Endothelial cell of umbilical vein (primary cell): Measurements from ENCODE around the gene REG3G. TPM values are rescaled to one million over a fixed set of nuclear protein-coding genes. Genes with fewer than 3 reads are reported as not detected.

ENCODE experiments used
- BruUV-seq: library from RNA; stranded (reverse); fragments of 400-500 nt; replicated peaks from 2 replicates; lab custom pipeline; 2021; lab: Mats Ljungman, UMichigan
- CTCF ChIA-PET: fragments of 300-600, 350-600 bp; sonication (Branson Sonifier 250); formaldehyde crosslinking; loops from one replicate; lab custom pipeline; 2021; ENCODE audit warnings: antibody characterized with exemption, inconsistent platforms; lab: Charles Lee
- POLR2A ChIA-PET: fragments of 300-600, 350-600 bp; sonication (Branson Sonifier 250); formaldehyde crosslinking; loops from one replicate; lab custom pipeline; 2021; ENCODE audit warnings: antibody characterized with exemption, inconsistent platforms; lab: Charles Lee
- DNase-seq: peaks from one replicate; pipeline ENCODE4 v3.0.0-alpha.2; 2011; ENCODE audit warnings: low read depth, low spot score
- FAIRE-seq: peaks from 2 replicates; lab custom pipeline; 2011; peaks lifted over from hg19 to GRCh38; lab: Jason Lieb, UNC
- H2AFZ ChIP-seq: 2 replicates; pipeline ENCODE4 v1.6.0; 2012; ENCODE audit warnings: low read depth, low read length, control low read depth, inconsistent platforms
- H3K27ac ChIP-seq: 2 replicates; pipeline ENCODE4 v1.5.1; 2011; ENCODE audit warnings: low read depth, mild to moderate bottlenecking, control low read depth, low read length, moderate library complexity; ENCODE audit not compliant: insufficient read depth
- H3K27me3 ChIP-seq, 2 experiments: 2 replicates each; pipeline versions ENCODE4 v1.6.0 to v1.6.1; 2011; ENCODE audit warnings: low read length in 2 of 2, mixed read lengths in 1 of 2; ENCODE audit not compliant: control insufficient read depth in 2 of 2, insufficient read depth in 2 of 2
- H3K36me3 ChIP-seq, 2 experiments: 2 replicates in 1 of 2; 3 replicates in 1 of 2; pipeline ENCODE4 v1.5.1; 2011; ENCODE audit warnings: low read length in 2 of 2, mild to moderate bottlenecking in 1 of 2, moderate library complexity in 1 of 2; ENCODE audit not compliant: control insufficient read depth in 2 of 2, insufficient read depth in 2 of 2; ENCODE audit errors: extremely low read depth in 1 of 2
- H3K4me1 ChIP-seq: 3 replicates; pipeline ENCODE4 v1.5.1; 2011; ENCODE audit warnings: mild to moderate bottlenecking, low read length; ENCODE audit not compliant: control insufficient read depth, insufficient read depth; ENCODE audit errors: extremely low read depth
- H3K4me2 ChIP-seq: 2 replicates; pipeline ENCODE4 v1.6.1; 2011; ENCODE audit warnings: low read length, control low read depth, mixed read lengths; ENCODE audit not compliant: insufficient read depth
- H3K4me3 ChIP-seq, 3 experiments: fragments of 200-600 bp in 1 of 3; sonication (generic), shearing (Covaris generic) in 1 of 3; replicated peaks in 1 of 3; 2 replicates each; pipeline ENCODE4 v1.5.1; 2011 to 2016; ENCODE audit warnings: control low read depth in 3 of 3, low read length in 3 of 3, mild to moderate bottlenecking in 2 of 3, inconsistent platforms in 1 of 3, low read depth in 1 of 3, moderate library complexity in 1 of 3; ENCODE audit not compliant: insufficient read depth in 1 of 3
- H3K79me2 ChIP-seq: 2 replicates; pipeline ENCODE4 v1.6.0; 2012; ENCODE audit warnings: low read length, inconsistent platforms; ENCODE audit not compliant: control insufficient read depth, insufficient read depth
- H3K9ac ChIP-seq: replicated peaks from 2 replicates; pipeline ENCODE3; 2011; ENCODE audit warnings: low read length, control low read depth; ENCODE audit not compliant: insufficient read depth; ENCODE audit errors: extremely low read depth
- H3K9me1 ChIP-seq: replicated peaks from 3 replicates; pipeline ENCODE4 v1.6.0; 2011; ENCODE audit warnings: mild to moderate bottlenecking, low read length; ENCODE audit not compliant: control insufficient read depth, insufficient read depth; ENCODE audit errors: extremely low read depth
- H3K9me3 ChIP-seq: replicated peaks from 2 replicates; pipeline ENCODE4 v1.5.1; 2012; ENCODE audit warnings: low read length, inconsistent platforms; ENCODE audit not compliant: control insufficient read depth, insufficient read depth
- H4K20me1 ChIP-seq: replicated peaks from 2 replicates; pipeline ENCODE3; 2011; ENCODE audit warnings: mild to moderate bottlenecking, low read length; ENCODE audit not compliant: control insufficient read depth, insufficient read depth; ENCODE audit errors: extremely low read depth
- CTCF ChIP-seq, 2 donors: IDR thresholded peaks; 1 replicate in 1 of 2; 2 replicates in 1 of 2; pipeline ENCODE4 v1.5.1; 2011; ENCODE audit warnings: low read length in 2 of 2, mild to moderate bottlenecking in 2 of 2, moderate library complexity in 2 of 2, control low read depth in 1 of 2, inconsistent platforms in 1 of 2, low read depth in 1 of 2; ENCODE audit not compliant: insufficient read depth in 1 of 2; ENCODE audit errors: extremely low read depth in 1 of 2
- EZH2 ChIP-seq: IDR thresholded peaks from 2 replicates; pipeline ENCODE4 v1.6.1; 2012; ENCODE audit warnings: borderline replicate concordance, low read depth, mild to moderate bottlenecking, moderate library complexity, low read length, inconsistent platforms; ENCODE audit not compliant: severe bottlenecking
- FOS ChIP-seq: IDR thresholded peaks from 2 replicates; pipeline ENCODE4 v1.6.1; 2011; ENCODE audit warnings: mild to moderate bottlenecking, low read length, moderate library complexity, borderline replicate concordance; ENCODE audit not compliant: insufficient read depth
- GATA2 ChIP-seq: IDR thresholded peaks from 2 replicates; pipeline ENCODE4 v1.7.0; 2011; ENCODE audit warnings: low read depth, mild to moderate bottlenecking, moderate library complexity, mixed read lengths, low read length; ENCODE audit not compliant: insufficient read length, insufficient read depth
- JUN ChIP-seq: IDR thresholded peaks from 2 replicates; pipeline ENCODE4 v1.6.1; 2011; ENCODE audit warnings: borderline replicate concordance, low read depth; ENCODE audit not compliant: insufficient read length, insufficient read depth
- MAX ChIP-seq: IDR thresholded peaks from 2 replicates; pipeline ENCODE4 v1.6.1; 2011; ENCODE audit not compliant: insufficient read depth, insufficient read length
- MYC ChIP-seq: IDR thresholded peaks from one replicate; pipeline ENCODE4 v1.6.1; 2011; ENCODE audit warnings: mild to moderate bottlenecking, low read depth, low read length
- POLR2A ChIP-seq: IDR thresholded peaks from 2 replicates; pipeline ENCODE4 v1.6.1; 2012; ENCODE audit warnings: low read depth, mild to moderate bottlenecking, control low read depth, low read length
- POLR2AphosphoS5 ChIP-seq: IDR thresholded peaks from 2 replicates; pipeline ENCODE4 v1.6.1; 2012; ENCODE audit warnings: low read depth, mild to moderate bottlenecking, control low read depth, low read length, moderate library complexity; ENCODE audit not compliant: insufficient read depth
- dilution Hi-C: fragments of 300-500 bp; cut with MboI; formaldehyde crosslinking; loops from one replicate; pipeline ENCODE4 v1.15.0; 2019; ENCODE audit warnings: low sequenced_read_pairs; ENCODE audit not compliant: extremely low pct_ligation_motif_present
- intact Hi-C: fragments of 100-400 bp; cut with micrococcal nuclease; formaldehyde crosslinking; loops from one replicate; pipeline ENCODE4 v1.10.0; 2022
- polyA plus RNA-seq, 4 experiments: library from polyadenylated mRNA; depleted of rRNA in 3 of 4; stranded (reverse) in 3 of 4; unstranded in 1 of 4; fragments of >200 nt; gene quantifications; 2 replicates each; pipeline versions ENCODE4 v1.2.1 to v1.2.3, GENCODE V29; 2011 to 2012; ENCODE audit warnings: missing spikeins in 1 of 4
- total RNA-seq: library from RNA; stranded (reverse); gene quantifications from 2 replicates; pipeline ENCODE4 v1.2.3, GENCODE V29; 2021

REG3G gene
- total and polyA plus RNA-seq, 2 donors (not counting 3 experiments of a cell fraction or from before 2014, with no cell fraction given), result not detected

GRCh38 chr2:78980871-78981270, 44.6 kb upstream of the REG3G start:
- dilution Hi-C loops, result no loop called here

More at GRCh38 chr2:78980871-78981270, 44.6 kb upstream of the REG3G start:
- H3K4me1 ChIP-seq, result no peaks in the 10 kb centered on the region
- H3K9me3 ChIP-seq, result no peaks in the 10 kb centered on the region
- FAIRE-seq (no peak), DNase-seq (no peak)
- no peak overlapping the region for H3K4me3 ChIP-seq
- H3K27ac ChIP-seq, result no peak overlapping the region
- H3K9me1 ChIP-seq, result no peaks in the 10 kb centered on the region
- no peaks in the 10 kb centered on the region for H3K36me3 ChIP-seq
- no peaks in the 10 kb centered on the region for H4K20me1 ChIP-seq
- H3K27me3 ChIP-seq, result no peaks in the 10 kb centered on the region
- H3K4me2 ChIP-seq, result no peak overlapping the region
- POLR2A ChIA-PET, result no interaction called here
- BruUV-seq, result no TSS peak
- CTCF ChIA-PET, result interaction anchor here (1.1 to 2.0 kb wide), 3 partner anchors 11 to 630 kb away, joined by 4 to 5 read pairs (median 4); no protein-coding TSS in a partner anchor
- H2AFZ ChIP-seq, result no peak overlapping the region
- TF ChIP-seq MAX (no peak), GATA2 (no peak), MYC (no peak), FOS (no peak), POLR2AphosphoS5 (no peak), EZH2 (no peak), JUN (no peak), POLR2A (no peak), CTCF (IDR thresholded peaks at IDR 0.05; ENCODE audit: extremely low read depth in 1 of 2, insufficient read depth in 1 of 2, low read depth in 1 of 2, low read length in 2 of 2) (no peak)
- no peaks in the 10 kb centered on the region for H3K79me2 ChIP-seq
- intact Hi-C loops, result no loop called here
- no peak overlapping the region for H3K9ac ChIP-seq
